ENCODE measurements around the gene STARD8.

Gene STARD8

DNA sequence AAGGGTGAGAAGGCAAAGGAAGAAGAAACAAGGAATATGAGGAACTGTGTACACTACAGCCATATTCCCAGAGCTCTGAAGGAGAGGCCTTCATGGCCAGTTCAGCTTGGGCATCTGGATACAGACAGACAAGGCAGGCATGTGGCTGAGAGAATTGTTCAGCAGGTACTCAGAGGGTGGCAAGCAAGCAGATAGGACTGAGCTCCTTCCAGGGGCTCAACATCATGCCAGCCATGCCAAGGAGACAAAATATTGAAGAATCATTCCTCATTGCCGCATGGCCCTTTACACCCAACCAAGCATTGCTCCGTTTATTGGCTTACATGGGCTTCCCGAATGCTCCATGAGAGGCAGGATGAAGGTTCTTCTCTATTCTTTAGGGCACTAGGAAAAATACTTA lies 102.8 kb downstream of the STARD8 start:
- TF ChIP-seq, protein P1, sequence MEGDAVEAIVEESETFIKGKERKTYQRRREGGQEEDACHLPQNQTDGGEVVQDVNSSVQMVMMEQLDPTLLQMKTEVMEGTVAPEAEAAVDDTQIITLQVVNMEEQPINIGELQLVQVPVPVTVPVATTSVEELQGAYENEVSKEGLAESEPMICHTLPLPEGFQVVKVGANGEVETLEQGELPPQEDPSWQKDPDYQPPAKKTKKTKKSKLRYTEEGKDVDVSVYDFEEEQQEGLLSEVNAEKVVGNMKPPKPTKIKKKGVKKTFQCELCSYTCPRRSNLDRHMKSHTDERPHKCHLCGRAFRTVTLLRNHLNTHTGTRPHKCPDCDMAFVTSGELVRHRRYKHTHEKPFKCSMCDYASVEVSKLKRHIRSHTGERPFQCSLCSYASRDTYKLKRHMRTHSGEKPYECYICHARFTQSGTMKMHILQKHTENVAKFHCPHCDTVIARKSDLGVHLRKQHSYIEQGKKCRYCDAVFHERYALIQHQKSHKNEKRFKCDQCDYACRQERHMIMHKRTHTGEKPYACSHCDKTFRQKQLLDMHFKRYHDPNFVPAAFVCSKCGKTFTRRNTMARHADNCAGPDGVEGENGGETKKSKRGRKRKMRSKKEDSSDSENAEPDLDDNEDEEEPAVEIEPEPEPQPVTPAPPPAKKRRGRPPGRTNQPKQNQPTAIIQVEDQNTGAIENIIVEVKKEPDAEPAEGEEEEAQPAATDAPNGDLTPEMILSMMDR (conservative IDR thresholded peaks at IDR 0.05; ENCODE audit: low read depth, low read length) = no peak
- no peak overlapping the region for H3K4me3 ChIP-seq (ENCODE audit: low read length)
- DNase-seq (ENCODE audit: low read depth) = no peak

DNA sequence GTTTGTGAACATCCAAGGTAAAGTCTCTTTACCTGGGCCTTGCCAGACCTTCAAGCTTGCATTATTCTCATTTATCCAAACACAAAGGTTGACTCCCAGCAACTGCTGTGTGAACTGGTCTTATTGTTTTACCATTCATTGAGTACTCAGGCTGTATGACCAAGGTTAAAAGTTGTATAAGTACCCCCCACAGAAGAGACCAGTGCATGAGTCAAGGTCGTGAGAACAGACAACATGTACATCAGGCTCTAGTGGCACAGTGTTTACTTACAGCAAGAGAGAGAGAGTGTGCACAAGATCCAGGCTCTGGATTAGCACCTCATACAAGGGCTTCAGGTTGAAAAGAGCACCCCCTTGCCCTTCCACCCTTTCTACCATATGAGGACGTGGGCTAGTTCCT lies 103.9 kb downstream of the STARD8 start:
- DNase-seq (ENCODE audit: low read depth) = no peak
- no peak overlapping the region for H3K4me3 ChIP-seq (ENCODE audit: low read length)
- TF ChIP-seq, protein P1 (conservative IDR thresholded peaks at IDR 0.05; ENCODE audit: low read depth, low read length) = no peak

DNA sequence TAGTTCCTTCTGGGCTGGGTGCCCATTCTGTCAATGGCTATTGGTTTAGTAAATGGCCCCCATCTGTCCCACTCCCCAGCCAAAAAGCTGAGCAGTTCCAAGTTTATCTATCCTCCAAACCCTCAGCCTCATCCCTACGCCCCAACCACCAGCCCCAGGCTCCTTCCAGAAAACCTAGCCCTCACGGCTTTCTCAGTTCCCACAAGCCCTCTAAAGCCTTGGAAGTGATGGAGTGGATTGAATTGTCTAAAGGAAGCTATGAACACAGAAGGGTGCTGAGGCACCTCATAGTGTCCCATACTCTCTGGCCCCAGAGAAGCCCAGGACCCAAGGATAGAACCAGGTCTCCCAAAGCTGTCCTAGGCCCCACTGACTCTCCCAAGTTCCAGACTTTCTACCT lies 105.8 kb downstream of the STARD8 start:
- no peak overlapping the region for H3K4me3 ChIP-seq (ENCODE audit: low read length)
- DNase-seq (ENCODE audit: low read depth) = no peak
- TF ChIP-seq, protein P1 (conservative IDR thresholded peaks at IDR 0.05; ENCODE audit: low read depth, low read length) = no peak

DNA sequence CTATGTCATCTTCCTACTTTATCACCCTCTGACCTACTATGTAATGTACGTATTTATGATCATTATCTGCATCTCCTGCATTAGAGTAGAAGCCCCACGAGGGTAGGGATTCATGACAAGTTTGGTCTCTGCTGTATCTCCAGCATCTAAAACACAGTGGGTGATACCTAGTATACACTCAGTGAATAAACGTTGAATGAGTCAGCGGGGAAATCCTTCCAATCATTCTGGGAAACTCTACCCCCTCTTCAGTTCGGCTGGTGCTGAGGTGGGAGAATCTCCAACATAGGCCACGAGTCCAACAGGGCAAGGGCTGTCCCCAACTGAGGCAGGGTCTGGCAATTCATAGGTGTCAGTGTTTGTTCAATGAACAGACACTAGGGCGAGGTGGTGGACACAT lies 106.9 kb downstream of the STARD8 start:
- TF ChIP-seq, protein P1 (conservative IDR thresholded peaks at IDR 0.05; ENCODE audit: low read depth, low read length) = no peak
- no peak overlapping the region for H3K4me3 ChIP-seq (ENCODE audit: low read length)
- DNase-seq (ENCODE audit: low read depth) = no peak

DNA sequence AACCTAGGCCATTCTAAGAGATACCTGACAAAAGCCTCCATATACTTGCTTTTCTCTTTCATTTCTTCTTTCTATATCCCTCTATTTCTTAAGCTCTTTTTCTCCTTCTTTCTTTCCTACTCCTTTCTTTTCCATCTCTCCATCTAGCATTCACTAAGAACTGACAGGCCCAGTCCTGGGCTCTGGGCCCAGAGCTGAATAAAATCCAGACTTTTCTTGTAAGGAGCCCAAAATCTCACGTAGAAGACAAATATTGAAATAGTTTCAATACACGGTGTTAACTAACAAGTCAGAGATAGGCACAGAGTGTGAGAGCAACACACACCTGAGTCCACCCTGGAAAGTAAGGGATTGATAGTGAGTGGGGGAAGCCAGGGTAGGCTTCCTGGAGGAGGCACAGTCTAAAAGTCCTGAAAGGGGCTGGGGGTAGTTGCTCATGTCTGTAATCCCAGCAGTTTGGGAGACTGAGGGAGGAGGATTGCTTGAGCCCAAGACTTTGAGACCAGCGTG lies 108.2 kb downstream of the STARD8 start:
- TF ChIP-seq, protein P1 (conservative IDR thresholded peaks at IDR 0.05; ENCODE audit: low read depth, low read length) = no peak
- no peak for DNase-seq (ENCODE audit: low read depth)
- no peak overlapping the region for H3K4me3 ChIP-seq (ENCODE audit: low read length)

DNA sequence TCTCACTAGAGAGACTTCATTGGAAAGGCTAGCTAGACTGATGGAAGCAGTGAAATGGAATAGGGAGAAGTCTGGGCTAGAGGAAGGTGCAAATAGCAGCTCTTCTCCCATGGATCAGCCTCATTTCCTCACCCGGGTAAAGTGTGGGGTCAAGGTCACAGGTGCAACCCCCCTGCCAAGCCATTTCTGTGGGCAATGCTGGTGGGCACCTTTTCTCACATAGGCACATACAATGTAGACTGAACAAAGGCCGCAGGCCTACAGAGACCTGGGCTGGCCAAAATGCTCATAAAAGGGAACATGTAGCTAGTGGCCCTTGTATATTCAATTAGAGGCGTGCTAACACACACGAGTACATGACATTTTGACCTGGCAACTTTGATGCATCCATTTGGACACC lies 109.9 kb downstream of the STARD8 start:
- no peak overlapping the region for H3K4me3 ChIP-seq (ENCODE audit: low read length)
- DNase-seq (ENCODE audit: low read depth) = no peak
- TF ChIP-seq, protein P1 (conservative IDR thresholded peaks at IDR 0.05; ENCODE audit: low read depth, low read length) = no peak

DNA sequence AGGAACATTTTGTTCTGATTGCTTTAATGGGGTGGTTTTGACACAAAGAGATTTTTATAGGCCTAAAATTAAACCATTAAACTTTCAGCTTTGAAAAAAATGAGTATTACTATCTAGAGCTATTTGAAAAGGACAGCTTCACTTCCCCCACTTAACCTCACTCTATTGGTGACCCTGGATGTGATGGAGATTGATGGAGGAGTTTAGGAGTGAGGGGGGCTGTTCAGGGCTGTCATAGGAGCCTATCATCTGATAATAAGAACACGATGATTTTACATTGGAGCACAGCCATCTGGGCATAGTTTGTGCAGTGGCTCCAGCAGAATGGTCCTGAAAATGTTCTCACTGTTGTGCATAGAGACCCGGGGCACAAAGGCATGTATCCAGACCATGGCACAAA lies 110.3 kb downstream of the STARD8 start:
- no peak overlapping the region for H3K4me3 ChIP-seq (ENCODE audit: low read length)
- no peak for DNase-seq (ENCODE audit: low read depth)
- TF ChIP-seq, protein P1 (conservative IDR thresholded peaks at IDR 0.05; ENCODE audit: low read depth, low read length) = no peak
